HG02588 (cell line): Measurements from ENCODE around the gene ICA1L.
"Not testable (repeated sequence)": the region's sequence is repeated elsewhere in the genome, so short reads cannot be mapped to it uniquely, and the experiment has no call there.

Experiments used
- ATAC-seq: cut with Tn5 transposase; IDR thresholded peaks from one replicate; pipeline ENCODE4 v1.9.1; 2021; ENCODE audit warnings: mild to moderate bottlenecking, moderate library complexity; ENCODE audit not compliant: unreplicated experiment

The ICA1L gene

GRCh38 chr2:202871300-202872141 lies at the start of gene ICA1L:
Gene ICA1L (minus strand): TSS chr2:202871766. CDS start chr2:202829009, 42,757 bp downstream.
- ATAC-seq: peak; percentile 53

- no peak for ATAC-seq
Observed at GRCh38 chr2:202918860-202919259, 47.3 kb upstream of the ICA1L start.

- ATAC-seq: peak; percentile 48
Observed at GRCh38 chr2:202912342-202913201, 41.0 kb upstream of the ICA1L start.

- ATAC-seq: peak; percentile 74
Observed at GRCh38 chr2:202911512-202912341, 40.2 kb upstream of the ICA1L start, which contains the start of the genes CARF and WDR12. Gene CARF (plus strand): TSS chr2:202912275. CDS start chr2:202941903, 29,628 bp downstream. Gene WDR12 (minus strand): TSS chr2:202911673. CDS start chr2:202911476, 197 bp downstream.

GRCh38 chr2:202911203-202911511 lies 39.6 kb upstream of the ICA1L start:
- peak; percentile 19 for ATAC-seq

- ATAC-seq: no peak
Observed at GRCh38 chr2:202910698-202911097, 39.1 kb upstream of the ICA1L start.

- ATAC-seq: not testable (repeated sequence)
Observed at GRCh38 chr2:202910250-202910649, 38.7 kb upstream of the ICA1L start.

- ATAC-seq: no peak
Observed at GRCh38 chr2:202909394-202910192, 38.0 kb upstream of the ICA1L start.

GRCh38 chr2:202908186-202908585 lies 36.6 kb upstream of the ICA1L start:
- ATAC-seq: no peak

GRCh38 chr2:202905507-202905906 lies 33.9 kb upstream of the ICA1L start:
- ATAC-seq: not testable (repeated sequence)

GRCh38 chr2:202885190-202885589 lies 13.6 kb upstream of the ICA1L start:
- ATAC-seq: no peak

- ATAC-seq: no peak
Observed at GRCh38 chr2:202883987-202884675, 12.6 kb upstream of the ICA1L start.

- ATAC-seq: no peak
Observed at GRCh38 chr2:202881570-202881969, 10.0 kb upstream of the ICA1L start.

- no peak for ATAC-seq
Observed at GRCh38 chr2:202877699-202878098, 6.1 kb upstream of the ICA1L start.

- peak; percentile 70 for ATAC-seq
Observed at GRCh38 chr2:202870431-202871299, 901 bp downstream of the ICA1L start.

- no peak for ATAC-seq
Observed at GRCh38 chr2:202861987-202862386, 9.6 kb downstream of the ICA1L start.

GRCh38 chr2:202858601-202859000 lies 13.0 kb downstream of the ICA1L start:
- ATAC-seq: no peak

GRCh38 chr2:202849343-202849742 lies 22.2 kb downstream of the ICA1L start:
- not testable (repeated sequence) for ATAC-seq
